GM23338 (cell line): ENCODE results near the gene ZCCHC2. TPM values are rescaled to one million over a fixed set of nuclear protein-coding genes. Genes with fewer than 3 reads are reported as not detected.
A peak's percentile ranks its signal among the peaks of the same experiment; 100 is the strongest.

Experiments used
- ATAC-seq: fragments of 200-7000 bp; cut with Tn5 transposase; 3 replicates; pipeline ENCODE4 v1.9.1; 2020
- DNase-seq: peaks from one replicate; pipeline ENCODE4 v3.0.0-alpha.2; 2015; ENCODE audit warnings: low spot score
- H2AFZ ChIP-seq: fragments of 200-600 bp; sonication (generic); 2 replicates; pipeline ENCODE4 v1.8.0; 2016; ENCODE audit warnings: antibody characterized with exemption, mild to moderate bottlenecking, moderate library complexity
- H3F3A ChIP-seq: fragments of 200-600 bp; sonication (generic); replicated peaks from 2 replicates; pipeline ENCODE4 v1.8.0; 2017; ENCODE audit warnings: antibody characterized with exemption, mixed run types, low read depth
- H3K27ac ChIP-seq: fragments of 200-600 bp; sonication (generic); 2 replicates; pipeline ENCODE4 v1.6.1; 2016; ENCODE audit warnings: low read depth
- H3K27me3 ChIP-seq: fragments of 200-600 bp; sonication (generic); 2 replicates; pipeline ENCODE4 v1.8.0; 2016; ENCODE audit warnings: mild to moderate bottlenecking, mixed run types, moderate library complexity; ENCODE audit not compliant: insufficient read depth
- H3K36me3 ChIP-seq: fragments of 200-600 bp; sonication (generic); 2 replicates; pipeline ENCODE4 v1.8.0; 2016; ENCODE audit warnings: mild to moderate bottlenecking; ENCODE audit not compliant: insufficient read depth
- H3K4me1 ChIP-seq: fragments of 200-600 bp; sonication (generic); 2 replicates; pipeline ENCODE4 v1.8.0; 2016; ENCODE audit warnings: mild to moderate bottlenecking, moderate library complexity; ENCODE audit not compliant: insufficient read depth
- H3K4me2 ChIP-seq: fragments of 200-600 bp; sonication (generic); 2 replicates; pipeline ENCODE4 v1.7.1; 2017; ENCODE audit warnings: mixed run types
- H3K4me3 ChIP-seq: fragments of 200-600 bp; sonication (generic); 2 replicates; pipeline ENCODE4 v1.6.1; 2016; ENCODE audit warnings: mixed run types
- H3K79me2 ChIP-seq: fragments of 200-600 bp; sonication (generic); replicated peaks from 2 replicates; pipeline ENCODE4 v1.8.0; 2017; ENCODE audit warnings: mild to moderate bottlenecking; ENCODE audit not compliant: insufficient read depth
- H3K9me2 ChIP-seq: fragments of 200-600 bp; sonication (generic); 2 replicates; pipeline ENCODE4 v1.8.0; 2017; ENCODE audit not compliant: insufficient read depth
- H4K20me1 ChIP-seq: fragments of 200-600 bp; sonication (generic); replicated peaks from 2 replicates; pipeline ENCODE4 v1.8.0; 2017; ENCODE audit warnings: mild to moderate bottlenecking; ENCODE audit not compliant: insufficient read depth
- H3K27ac Mint-ChIP-seq: 2 replicates; pipeline ENCODE4 v1.8.0; 2020; ENCODE audit warnings: inconsistent platforms, mild to moderate bottlenecking, moderate library complexity, mixed read lengths
- H3K27me3 Mint-ChIP-seq: 3 replicates; pipeline ENCODE4 v1.8.0; 2022; ENCODE audit warnings: low read depth, mild to moderate bottlenecking, moderate library complexity, mixed read lengths, inconsistent platforms; ENCODE audit not compliant: insufficient read depth, poor library complexity
- H3K36me3 Mint-ChIP-seq: 3 replicates; pipeline ENCODE4 v1.8.0; 2021; ENCODE audit warnings: low read depth, mild to moderate bottlenecking, inconsistent platforms, moderate library complexity, mixed read lengths
- H3K4me1 Mint-ChIP-seq: 3 replicates; pipeline ENCODE4 v1.8.0; 2020; ENCODE audit warnings: mild to moderate bottlenecking, inconsistent platforms, mixed read lengths
- H3K4me3 Mint-ChIP-seq: 3 replicates; pipeline ENCODE4 v1.8.0; 2021; ENCODE audit warnings: moderate library complexity, mild to moderate bottlenecking, inconsistent platforms, mixed read lengths
- H3K9me3 Mint-ChIP-seq: 3 replicates; pipeline ENCODE4 v1.8.0; 2020; ENCODE audit warnings: moderate library complexity, mild to moderate bottlenecking, inconsistent platforms, mixed read lengths
- CREB1 ChIP-seq: fragments of 250-450 bp; sonication (Bioruptor Pico); IDR thresholded peaks from 2 replicates; pipeline ENCODE4 v1.5.0; 2020; ENCODE audit warnings: low read depth, mild to moderate bottlenecking, moderate library complexity
- CTCF ChIP-seq, 2 experiments: fragments of 200-600 bp in 1 of 2; sonication (generic) in 1 of 2; conservative IDR thresholded peaks; 2 replicates each; pipeline versions ENCODE4 v1.5.1 to v1.6.1; 2016 to 2017; ENCODE audit warnings: antibody characterized with exemption in 2 of 2, low read depth in 2 of 2, mild to moderate bottlenecking in 2 of 2, moderate library complexity in 1 of 2
- EZH2 ChIP-seq: fragments of 200-600 bp; sonication (generic); IDR thresholded peaks from one replicate; pipeline ENCODE4 v1.8.0; 2017; ENCODE audit warnings: antibody characterized with exemption, mild to moderate bottlenecking, low read depth; ENCODE audit not compliant: unreplicated experiment
- EZH2phosphoT487 ChIP-seq: fragments of 200-600 bp; sonication (generic); IDR thresholded peaks from one replicate; pipeline ENCODE4 v1.8.1; 2018; ENCODE audit warnings: antibody characterized with exemption; ENCODE audit not compliant: unreplicated experiment
- JUNB ChIP-seq: IDR thresholded peaks from one replicate; pipeline ENCODE4 v1.6.1; 2016; ENCODE audit warnings: antibody characterized with exemption; ENCODE audit not compliant: unreplicated experiment
- NANOG ChIP-seq: IDR thresholded peaks from 2 replicates; pipeline ENCODE4 v1.6.1; 2016; ENCODE audit warnings: antibody characterized with exemption, borderline replicate concordance
- POLR2AphosphoS5 ChIP-seq: IDR thresholded peaks from 2 replicates; pipeline ENCODE4 v1.6.1; 2016; ENCODE audit warnings: antibody characterized with exemption, low read depth
- REST ChIP-seq: IDR thresholded peaks from one replicate; pipeline ENCODE4 v1.6.1; 2018; ENCODE audit warnings: antibody characterized with exemption; ENCODE audit not compliant: unreplicated experiment
- STAT1 ChIP-seq: IDR thresholded peaks from one replicate; pipeline ENCODE4 v1.6.1; 2016; ENCODE audit warnings: antibody characterized with exemption; ENCODE audit not compliant: unreplicated experiment
- ZNF114 ChIP-seq: fragments of 250-450 bp; sonication (Bioruptor Pico); IDR thresholded peaks from 2 replicates; pipeline ENCODE4 v1.5.0; 2020; ENCODE audit warnings: mild to moderate bottlenecking, moderate library complexity
- ZNF331 ChIP-seq: fragments of 250-450 bp; sonication (Bioruptor Pico); IDR thresholded peaks from 2 replicates; pipeline ENCODE4 v1.5.0; 2020; ENCODE audit warnings: low read depth, mild to moderate bottlenecking, moderate library complexity
- ZNF462 ChIP-seq: fragments of 250-450 bp; sonication (Bioruptor Pico); IDR thresholded peaks from 2 replicates; pipeline ENCODE4 v1.5.0; 2020; ENCODE audit warnings: mild to moderate bottlenecking, moderate library complexity
- polyA plus RNA-seq: library from polyadenylated mRNA; unstranded; fragments of >200 nt; fragmentation: Nextera tagmentation; extraction: Ambion mirVana; gene quantifications from 2 replicates; pipeline ENCODE4 v1.2.1, GENCODE V29; 2016
- total RNA-seq: library from RNA; depleted of rRNA; stranded (reverse); fragments of >200 nt; shearing (Covaris generic); gene quantifications from 2 replicates; pipeline ENCODE4 v1.2.3, GENCODE V29; 2014
- TF ChIP-seq, protein P1 (sequence below): IDR thresholded peaks from 2 replicates; pipeline ENCODE4 v1.6.1; 2016; ENCODE audit warnings: antibody characterized with exemption

ZCCHC2 gene
- total and polyA plus RNA-seq, 2 experiments from 2014 or later, result 5.4 to 15.4 TPM

- ATAC-seq (no peak; the same call in 2 of the 3 replicates), DNase-seq (no peak)
- Histone ChIP-seq H3K79me2 (no peaks in the 10 kb centered on the region), H3K36me3 (no peaks in the 10 kb centered on the region), H3K4me3 (no peak overlapping the region), H3K27ac (no peak overlapping the region), H4K20me1 (no peaks in the 10 kb centered on the region), H3F3A (no peaks in the 10 kb centered on the region), H3K4me2 (no peak overlapping the region), H3K4me1 (no peaks in the 10 kb centered on the region), H3K9me2 (no peaks in the 10 kb centered on the region), H2AFZ (peak overlapping the region; percentile 61; the same call in 1 of the 2 replicates), H3K27me3 (no peaks in the 10 kb centered on the region)
- Mint-ChIP-seq H3K27ac (no peak overlapping the region), H3K4me3 (no peak overlapping the region), H3K4me1 (peaks cover 4% of the 10 kb centered on the region; the same call in 1 of the 3 replicates), H3K36me3 (no peaks in the 10 kb centered on the region), H3K9me3 (no peaks in the 10 kb centered on the region; the same call in 2 of the 3 replicates), H3K27me3 (peaks cover 1% of the 10 kb centered on the region)
- TF ChIP-seq STAT1, result no peak
- TF ChIP-seq JUNB, result no peak
- TF ChIP-seq POLR2AphosphoS5, result no peak
- no peak for TF ChIP-seq NANOG
- no peak for TF ChIP-seq CREB1
- TF ChIP-seq CTCF (conservative IDR thresholded peaks at IDR 0.05; ENCODE audit: low read depth in 2 of 2), result no peak
- TF ChIP-seq ZNF114 (CRISPR knock-in tag), result no peak
- no peak for TF ChIP-seq EZH2
- TF ChIP-seq, protein P1, sequence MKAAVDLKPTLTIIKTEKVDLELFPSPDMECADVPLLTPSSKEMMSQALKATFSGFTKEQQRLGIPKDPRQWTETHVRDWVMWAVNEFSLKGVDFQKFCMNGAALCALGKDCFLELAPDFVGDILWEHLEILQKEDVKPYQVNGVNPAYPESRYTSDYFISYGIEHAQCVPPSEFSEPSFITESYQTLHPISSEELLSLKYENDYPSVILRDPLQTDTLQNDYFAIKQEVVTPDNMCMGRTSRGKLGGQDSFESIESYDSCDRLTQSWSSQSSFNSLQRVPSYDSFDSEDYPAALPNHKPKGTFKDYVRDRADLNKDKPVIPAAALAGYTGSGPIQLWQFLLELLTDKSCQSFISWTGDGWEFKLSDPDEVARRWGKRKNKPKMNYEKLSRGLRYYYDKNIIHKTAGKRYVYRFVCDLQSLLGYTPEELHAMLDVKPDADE, result no peak
- no peak for TF ChIP-seq ZNF462 (CRISPR knock-in tag)
- TF ChIP-seq ZNF331, result no peak
- no peak for TF ChIP-seq EZH2phosphoT487
- no peak for TF ChIP-seq REST
Measured at GRCh38 chr18:62486290-62486964, 36.4 kb upstream of the ZCCHC2 start.
